HG03095 (cell line): ENCODE data around the gene GAS6.
"Not testable (repeated sequence)": the region's sequence is repeated elsewhere in the genome, so short reads cannot be mapped to it uniquely, and the experiment has no call there.

Experiments
- ATAC-seq: cut with Tn5 transposase; IDR thresholded peaks from one replicate; pipeline ENCODE4 v1.9.1; 2021; ENCODE audit warnings: moderate library complexity; ENCODE audit not compliant: unreplicated experiment

GAS6 gene

DNA sequence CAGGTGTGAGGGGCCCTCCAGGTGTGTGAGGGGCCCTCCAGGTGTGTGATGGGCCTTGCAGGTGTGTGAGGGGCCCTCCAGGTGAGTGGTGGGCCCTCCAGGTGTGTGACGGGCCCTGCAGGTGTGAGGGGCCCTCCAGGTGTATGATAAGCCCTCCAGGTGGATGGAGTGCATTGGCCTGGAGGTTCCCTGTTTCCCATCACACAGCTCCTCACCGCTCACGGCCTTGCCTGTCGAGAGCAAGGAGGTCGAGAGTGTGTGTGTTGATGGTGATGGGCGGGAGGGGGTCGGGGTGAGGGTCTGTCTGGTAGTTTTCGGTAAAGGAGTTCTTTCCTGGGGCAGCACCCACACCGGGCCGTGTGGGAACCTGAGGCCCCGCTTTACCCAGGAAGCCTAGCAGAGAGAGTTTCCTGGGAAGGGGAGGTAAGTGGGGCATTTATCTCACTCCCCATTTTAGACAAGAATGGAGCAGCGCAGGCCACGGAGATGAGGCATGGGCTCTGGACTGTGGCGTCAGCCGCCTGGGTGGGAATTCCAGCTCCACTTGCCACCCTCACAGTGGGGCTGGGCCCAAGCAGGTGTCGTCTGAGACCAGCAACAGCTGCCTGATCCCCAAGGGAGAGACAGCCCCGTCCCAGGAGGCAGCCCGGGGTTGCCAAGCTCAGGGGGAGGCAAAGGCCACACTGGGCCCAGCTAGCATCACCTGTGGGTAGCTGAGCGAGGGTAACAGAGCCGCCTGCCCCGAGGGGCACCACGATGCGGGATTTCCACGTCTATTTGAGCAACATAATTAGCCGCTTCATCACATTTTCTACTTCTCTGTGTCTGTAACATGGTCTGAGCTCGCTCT, 10.9 kb upstream of the GAS6 start:
- ATAC-seq: no peak

- no peak for ATAC-seq
These were observed 10.3 kb upstream of the GAS6 start for GRCh38 chr13:113874177-113874576.

GRCh38 chr13:113869263-113869662, 5.4 kb upstream of the GAS6 start:
- ATAC-seq: no peak

- ATAC-seq: not testable (repeated sequence)
These were observed 4.0 kb upstream of the GAS6 start for GRCh38 chr13:113867913-113868312.

- no peak for ATAC-seq
These were observed 1.6 kb upstream of the GAS6 start for GRCh38 chr13:113865427-113865826.

DNA sequence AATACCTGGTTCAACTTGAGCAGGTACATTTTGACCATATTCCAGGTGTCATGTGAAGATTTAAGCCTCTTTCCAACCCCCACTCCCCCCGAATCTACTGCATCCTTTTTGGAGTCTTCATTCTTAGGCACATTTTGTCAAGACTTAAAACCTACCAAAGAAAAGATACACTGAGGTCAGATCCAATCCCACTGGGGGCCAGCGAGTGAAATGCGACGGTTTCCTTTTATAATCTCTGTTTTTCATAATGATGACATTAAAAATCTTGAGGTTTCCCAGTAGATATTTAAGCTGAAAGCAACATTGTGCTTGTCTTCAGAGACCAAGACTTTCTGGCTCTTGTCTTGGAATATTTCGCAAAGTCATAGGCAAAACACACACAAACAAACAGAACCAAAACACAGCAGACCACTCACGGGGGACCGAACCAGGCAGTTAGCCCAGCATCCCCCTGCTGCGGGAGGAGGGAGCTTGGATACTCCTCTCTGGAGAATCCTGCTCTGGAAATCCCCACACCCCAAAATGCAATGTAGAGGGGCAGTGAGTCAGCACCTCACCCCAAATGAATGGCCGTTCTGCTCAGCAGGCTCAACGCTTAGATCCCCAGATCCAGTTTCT, 506 bp upstream of the GAS6 start:
- no peak for ATAC-seq

DNA sequence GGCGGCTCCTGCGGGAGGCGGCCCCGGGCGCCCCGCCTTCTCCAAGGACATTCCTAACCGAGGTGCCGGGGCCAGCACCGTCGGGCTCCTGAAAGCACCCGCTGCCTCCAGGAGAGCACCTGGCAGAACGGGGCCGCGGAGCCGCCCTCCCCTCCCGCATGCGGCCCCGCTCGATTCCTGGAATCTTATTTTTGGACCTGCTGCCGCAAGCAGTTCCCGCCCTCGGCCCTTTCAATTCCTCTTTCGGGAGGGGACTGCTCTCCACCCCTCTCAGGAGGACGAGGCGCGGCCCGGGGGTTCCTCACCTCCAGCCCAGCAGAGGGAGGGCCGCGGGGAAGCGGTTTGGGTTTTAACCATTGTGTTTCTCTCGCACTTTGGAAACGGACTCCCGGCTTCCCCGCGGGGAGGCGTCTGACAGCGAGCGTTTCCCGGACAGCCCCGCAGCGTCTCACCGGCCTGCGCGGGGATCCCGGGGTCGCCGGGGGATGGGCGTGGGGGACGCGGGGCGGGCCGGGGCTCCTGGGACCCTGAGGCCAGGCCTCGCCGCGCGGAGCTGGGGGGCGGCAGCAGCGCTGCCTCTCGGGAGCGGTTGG, 849 bp downstream of the GAS6 start:
- ATAC-seq: peak; percentile 52

DNA sequence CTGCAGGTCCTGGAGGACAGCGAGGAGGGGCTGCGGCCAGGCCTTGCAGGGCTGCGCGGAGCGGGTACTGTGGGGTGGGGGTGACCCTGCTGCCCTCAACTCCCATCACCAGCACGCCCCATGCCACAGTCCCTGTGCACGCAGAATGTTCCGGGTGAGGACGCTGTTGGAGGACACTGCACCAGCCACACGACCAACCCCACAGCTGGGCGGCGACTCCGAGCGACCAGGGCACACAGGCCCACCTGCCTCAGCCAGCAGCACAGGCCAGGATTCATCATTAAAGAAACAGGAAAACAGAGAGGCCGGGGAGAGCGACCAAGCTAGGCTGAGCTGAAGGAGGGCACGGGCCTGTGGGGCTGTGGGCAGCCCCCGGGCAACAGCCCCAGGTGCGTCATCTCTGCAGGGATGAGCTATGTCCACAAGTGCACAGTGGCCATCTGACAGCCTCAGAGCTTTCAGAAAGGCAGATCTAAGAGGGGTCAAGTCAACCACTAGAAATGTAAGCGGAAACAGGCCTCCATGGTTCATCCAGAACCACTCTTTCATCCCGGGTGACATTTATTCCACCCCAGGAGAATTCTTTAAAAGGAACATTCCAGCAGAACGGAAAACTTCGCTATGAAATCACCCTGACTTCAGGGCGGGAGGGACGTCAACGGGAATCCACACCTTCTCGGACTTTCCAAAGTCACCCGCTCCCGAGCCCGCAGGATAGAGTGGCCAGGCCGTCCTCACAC, 1.5 kb downstream of the GAS6 start:
- no peak for ATAC-seq

- ATAC-seq: no peak
These were observed 2.3 kb downstream of the GAS6 start for GRCh38 chr13:113861433-113862030.

DNA sequence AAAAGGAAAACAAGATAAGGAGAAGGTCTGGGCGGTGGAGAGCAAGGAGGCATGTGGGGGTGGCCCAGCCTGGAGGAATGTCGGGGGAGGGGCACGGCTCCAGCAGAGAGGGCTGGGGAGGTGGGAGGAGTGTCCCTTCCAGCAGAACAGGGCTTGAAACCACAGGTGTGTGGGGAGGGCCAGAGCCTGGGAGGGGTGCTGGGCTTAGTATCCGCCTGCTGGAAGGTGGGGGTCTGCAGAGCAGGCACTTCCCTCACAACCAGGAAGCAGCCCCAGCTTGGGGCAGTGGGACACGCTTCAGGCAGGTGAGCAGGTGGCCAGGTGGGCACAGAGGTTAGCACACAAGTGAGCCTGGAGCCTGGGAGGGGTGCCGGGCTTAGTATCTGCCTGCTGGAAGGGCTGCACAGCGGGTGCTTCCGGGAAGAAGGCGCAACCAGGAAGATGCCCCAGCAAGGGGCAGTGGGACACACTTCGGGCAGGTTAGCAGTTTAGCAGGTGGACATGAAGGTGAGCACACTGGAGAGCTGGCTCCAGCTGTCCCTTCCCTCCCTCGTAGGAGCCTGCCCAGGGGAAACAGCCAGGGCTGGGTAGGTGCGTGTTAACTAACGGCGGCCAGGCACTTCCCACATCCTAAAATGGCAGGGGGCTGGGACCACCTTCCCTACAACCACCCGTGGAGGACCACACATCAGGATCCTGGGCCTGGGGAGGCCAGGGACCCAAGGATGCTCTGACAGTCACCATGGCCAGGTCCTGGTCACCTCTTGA, 3.0 kb downstream of the GAS6 start:
- ATAC-seq: no peak

GRCh38 chr13:113860051-113860664, 3.7 kb downstream of the GAS6 start:
- no peak for ATAC-seq

- no peak for ATAC-seq
These were observed 4.4 kb downstream of the GAS6 start for GRCh38 chr13:113859311-113860050.

DNA sequence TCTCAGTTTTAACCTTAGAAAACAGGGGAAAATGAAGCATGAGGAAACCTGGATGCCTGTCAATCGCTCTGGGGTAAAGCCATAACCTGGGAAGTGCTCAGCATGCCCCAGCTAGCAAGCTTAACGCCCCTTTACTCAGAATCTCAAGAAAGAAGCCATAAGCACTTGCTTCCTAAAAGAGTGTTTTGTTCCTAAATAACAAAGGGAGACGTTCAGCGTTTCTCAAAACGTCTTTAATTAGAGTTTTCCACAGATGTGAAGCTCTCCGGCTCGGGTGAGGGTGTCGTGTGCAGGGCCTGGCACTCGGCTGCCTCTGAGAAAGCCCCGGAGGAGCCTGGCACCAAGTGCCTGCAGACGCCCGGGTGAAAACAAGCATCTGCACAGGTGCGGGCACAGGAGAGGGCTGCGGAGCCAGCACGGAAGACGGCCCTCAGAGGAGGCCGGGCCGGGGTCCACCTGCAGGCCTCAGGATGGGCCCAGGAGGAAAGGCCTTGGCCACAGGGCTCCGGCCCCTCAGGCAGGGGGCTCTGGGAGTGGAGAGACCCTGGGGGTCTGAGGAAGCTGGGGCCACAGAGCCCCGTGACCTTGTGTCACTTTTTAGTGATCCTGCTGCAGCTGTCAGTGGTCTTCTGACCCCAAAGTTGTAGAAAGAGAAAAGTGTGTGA, 6.2 kb downstream of the GAS6 start:
- ATAC-seq: no peak

GRCh38 chr13:113856716-113857065, 7.2 kb downstream of the GAS6 start:
- no peak for ATAC-seq

DNA sequence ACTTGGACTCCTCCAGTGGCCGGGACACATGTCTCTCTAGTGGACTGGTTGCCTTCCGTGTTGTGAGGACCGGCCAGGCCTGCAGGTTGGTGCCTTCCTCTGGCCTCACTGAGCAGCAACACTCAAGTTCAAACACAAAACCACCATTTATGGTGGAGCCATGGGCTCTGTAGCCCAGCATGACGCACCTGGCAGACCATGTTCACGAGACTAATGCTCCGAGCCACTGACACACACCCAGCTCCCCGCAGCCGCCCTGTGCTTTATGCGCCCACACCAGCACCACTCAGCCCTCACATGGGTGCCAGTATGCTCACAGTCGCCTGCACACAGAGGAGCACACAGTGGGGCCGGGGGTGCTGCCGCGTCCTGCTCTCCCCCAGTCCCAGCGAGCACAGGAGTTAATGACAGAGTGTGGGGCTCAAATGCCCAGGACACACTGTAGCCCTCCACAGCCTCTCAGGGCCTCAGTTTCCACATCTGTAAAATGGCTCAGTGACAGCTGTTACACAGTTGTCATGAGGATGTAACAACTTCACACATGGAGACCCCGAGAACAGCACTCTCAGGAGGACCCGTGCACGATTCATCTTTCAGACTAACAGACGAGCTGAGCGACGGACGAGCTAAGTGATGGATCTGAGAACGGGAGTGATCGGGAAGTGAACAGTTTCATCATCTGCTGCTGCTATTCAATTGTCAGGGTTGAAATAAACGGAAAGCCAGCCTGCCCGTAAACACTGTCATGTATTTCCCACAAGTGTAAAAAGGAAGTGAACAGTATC, 7.8 kb downstream of the GAS6 start:
- ATAC-seq: no peak

- ATAC-seq: no peak
These were observed 8.6 kb downstream of the GAS6 start for GRCh38 chr13:113855012-113855921.
